Neural progenitor cell (in vitro differentiated cells): ENCODE data around the gene PRPF31. TPM values are rescaled to one million over a fixed set of nuclear protein-coding genes. Genes with fewer than 3 reads are reported as not detected.

ENCODE experiments used
- DNase-seq: peaks from one replicate; pipeline ENCODE4 v3.0.0-alpha.2; 2016; ENCODE audit warnings: low spot score
- H2AFZ ChIP-seq: fragments of 200-600 bp; sonication (generic); replicated peaks from 2 replicates; pipeline ENCODE4 v1.6.1; 2016; ENCODE audit warnings: antibody characterized with exemption
- H3F3A ChIP-seq: fragments of 200-600 bp; sonication (generic); 2 replicates; pipeline ENCODE4 v1.6.1; 2016; ENCODE audit warnings: antibody characterized with exemption, low read depth
- H3K27ac ChIP-seq: fragments of 200-600 bp; sonication (generic); 2 replicates; pipeline ENCODE4 v1.5.1; 2016; ENCODE audit warnings: mild to moderate bottlenecking
- H3K27me3 ChIP-seq: fragments of 200-600 bp; sonication (generic); 2 replicates; pipeline ENCODE4 v1.6.1; 2016; ENCODE audit warnings: mild to moderate bottlenecking, moderate library complexity
- H3K36me3 ChIP-seq: fragments of 200-600 bp; sonication (generic); 2 replicates; pipeline ENCODE4 v1.5.1; 2016
- H3K4me1 ChIP-seq: fragments of 200-600 bp; sonication (generic); 2 replicates; pipeline ENCODE4 v1.6.1; 2016; ENCODE audit warnings: mixed run types
- H3K4me2 ChIP-seq: fragments of 200-600 bp; sonication (generic); 2 replicates; pipeline ENCODE4 v1.6.1; 2016
- H3K4me3 ChIP-seq: fragments of 200-600 bp; sonication (generic); 2 replicates; pipeline ENCODE4 v1.5.1; 2016
- H3K79me2 ChIP-seq: fragments of 200-600 bp; sonication (generic); 2 replicates; pipeline ENCODE4 v1.6.1; 2016; ENCODE audit warnings: low read depth
- H3K9ac ChIP-seq: fragments of 200-600 bp; sonication (generic); 2 replicates; pipeline ENCODE4 v1.6.1; 2016
- H3K9me3 ChIP-seq: fragments of 200-600 bp; sonication (generic); 2 replicates; pipeline ENCODE4 v1.5.1; 2016; ENCODE audit warnings: low read depth
- H4K20me1 ChIP-seq: fragments of 200-600 bp; sonication (generic); 2 replicates; pipeline ENCODE4 v1.6.1; 2016; ENCODE audit warnings: low read depth
- H3K27ac Mint-ChIP-seq: 3 replicates; pipeline ENCODE4 v1.8.0; 2021; ENCODE audit warnings: mixed read lengths
- H3K27me3 Mint-ChIP-seq: 2 replicates; pipeline ENCODE4 v1.8.0; 2022; ENCODE audit warnings: low read depth, mild to moderate bottlenecking, inconsistent platforms, moderate library complexity, mixed read lengths; ENCODE audit not compliant: insufficient read depth
- H3K36me3 Mint-ChIP-seq: 3 replicates; pipeline ENCODE4 v1.8.0; 2021; ENCODE audit warnings: mixed read lengths
- H3K4me1 Mint-ChIP-seq: 3 replicates; pipeline ENCODE4 v1.8.0; 2021; ENCODE audit warnings: mixed read lengths
- H3K4me3 Mint-ChIP-seq: 3 replicates; pipeline ENCODE4 v1.8.0; 2021; ENCODE audit warnings: mild to moderate bottlenecking, moderate library complexity, mixed read lengths
- H3K9me3 Mint-ChIP-seq: 3 replicates; pipeline ENCODE4 v1.8.0; 2020; ENCODE audit warnings: mixed read lengths
- CTCF ChIP-seq: fragments of 200-600 bp; sonication (generic); IDR thresholded peaks from 2 replicates; pipeline ENCODE4 v1.5.1; 2017; ENCODE audit warnings: antibody characterized with exemption, mild to moderate bottlenecking
- EZH2 ChIP-seq: fragments of 200-600 bp; sonication (generic); IDR thresholded peaks from 2 replicates; pipeline ENCODE4 v1.6.1; 2017; ENCODE audit warnings: antibody characterized with exemption, mild to moderate bottlenecking, moderate library complexity
- EZH2phosphoT487 ChIP-seq: fragments of 200-600 bp; sonication (generic); IDR thresholded peaks from 2 replicates; pipeline ENCODE4 v1.6.1; 2017; ENCODE audit warnings: antibody characterized with exemption
- total RNA-seq: library from RNA; depleted of rRNA; stranded (reverse); fragments of >200 nt; gene quantifications from 2 replicates; pipeline ENCODE4 v1.2.3, GENCODE V29; 2015; ENCODE audit warnings: low replicate concordance

Gene PRPF31
- total RNA-seq, 1 donor from 2014 or later: 64.4 TPM

- Histone ChIP-seq H3K4me2 (no peak overlapping the region), H3K9me3 (no peaks in the 10 kb centered on the region), H2AFZ (no peak overlapping the region), H4K20me1 (peaks cover 21% of the 10 kb centered on the region), H3F3A (peaks cover 17% of the 10 kb centered on the region), H3K36me3 (no peaks in the 10 kb centered on the region), H3K4me1 (peaks cover 4% of the 10 kb centered on the region), H3K27me3 (no peaks in the 10 kb centered on the region), H3K4me3 (no peak overlapping the region), H3K27ac (no peak overlapping the region), H3K9ac (no peak overlapping the region), H3K79me2 (no peaks in the 10 kb centered on the region)
- peaks cover 14% of the 10 kb centered on the region for H3K36me3 Mint-ChIP-seq
- no peak overlapping the region for H3K27ac Mint-ChIP-seq
- peaks cover 8% of the 10 kb centered on the region for H3K27me3 Mint-ChIP-seq
- no peak overlapping the region for H3K4me3 Mint-ChIP-seq
- no peak for DNase-seq
- H3K9me3 Mint-ChIP-seq: no peaks in the 10 kb centered on the region
- H3K4me1 Mint-ChIP-seq: peaks cover 24% of the 10 kb centered on the region
- TF ChIP-seq CTCF (no peak), EZH2phosphoT487 (no peak), EZH2 (no peak)
Measured at GRCh38 chr19:54180691-54181091, 65.1 kb downstream of the PRPF31 start.

Other genes starting within 250 kb of the PRPF31 start
- 11.5 and 25.6 TPM in 2 replicates for gene MYADM, start 247.9 kb upstream of the PRPF31 start, total RNA-seq
- gene PRKCG, start 233.6 kb upstream of the PRPF31 start, total RNA-seq: 0.51 and 3.3 TPM in 2 replicates
- gene CACNG7, start 206.5 kb upstream of the PRPF31 start, total RNA-seq: 6.7 and 27.3 TPM in 2 replicates
- 0.02 and 0.37 TPM in 2 replicates for gene CACNG8, start 152.8 kb upstream of the PRPF31 start, total RNA-seq
- gene CACNG6, start 124.1 kb upstream of the PRPF31 start, total RNA-seq: 1.0 TPM in 1 of 2 replicates, not detected in the other
- 0.12 TPM in 1 of 2 replicates, not detected in the other for gene VSTM1, start 51.9 kb upstream of the PRPF31 start, total RNA-seq
- not detected in 2 replicates for gene TARM1, start 34.4 kb upstream of the PRPF31 start, total RNA-seq
- 2.4 TPM in 1 of 2 replicates, not detected in the other for gene OSCAR, start 15.0 kb upstream of the PRPF31 start, total RNA-seq
- 40.3 and 75.9 TPM in 2 replicates for gene NDUFA3, start 12.9 kb upstream of the PRPF31 start, total RNA-seq
- 9.4 and 18.0 TPM in 2 replicates for gene TFPT, start 97 bp upstream of the PRPF31 start, total RNA-seq
- 23.2 and 29.4 TPM in 2 replicates for gene CNOT3, start 22.0 kb downstream of the PRPF31 start, total RNA-seq
- 2.7 and 5.4 TPM in 2 replicates for gene LENG1, start 44.0 kb downstream of the PRPF31 start, total RNA-seq
- gene TMC4, start 57.4 kb downstream of the PRPF31 start, total RNA-seq: 0.46 TPM in 1 of 2 replicates, not detected in the other
- gene MBOAT7, start 73.8 kb downstream of the PRPF31 start, total RNA-seq: 20.0 and 91.0 TPM in 2 replicates
- gene TSEN34, start 75.6 kb downstream of the PRPF31 start, total RNA-seq: 10.3 and 37.3 TPM in 2 replicates
- gene RPS9, start 85.1 kb downstream of the PRPF31 start, total RNA-seq: 1,773 and 2,732 TPM in 2 replicates
- gene LILRB3, start 107.3 kb downstream of the PRPF31 start, total RNA-seq: not detected in 2 replicates
- gene LILRA6, start 127.0 kb downstream of the PRPF31 start, total RNA-seq: not detected in 2 replicates
- not detected in 2 replicates for gene LILRB5, start 141.5 kb downstream of the PRPF31 start, total RNA-seq
- gene LILRB2, start 165.4 kb downstream of the PRPF31 start, total RNA-seq: not detected in 2 replicates
- gene LILRA5, start 197.4 kb downstream of the PRPF31 start, total RNA-seq: not detected in 2 replicates
- gene LILRA4, start 223.4 kb downstream of the PRPF31 start, total RNA-seq: not detected in 2 replicates
- gene LAIR1, start 249.2 kb downstream of the PRPF31 start, total RNA-seq: not detected in 2 replicates